Measurements from ENCODE around the gene SLC11A1. TPM values are rescaled to one million over a fixed set of nuclear protein-coding genes. Genes with fewer than 3 reads are reported as not detected.

Gene SLC11A1
- total and polyA plus RNA-seq, 2 of the 4 experiments (the other 2 are of a cell fraction) = under 0.01 to 0.07 TPM

DNA sequence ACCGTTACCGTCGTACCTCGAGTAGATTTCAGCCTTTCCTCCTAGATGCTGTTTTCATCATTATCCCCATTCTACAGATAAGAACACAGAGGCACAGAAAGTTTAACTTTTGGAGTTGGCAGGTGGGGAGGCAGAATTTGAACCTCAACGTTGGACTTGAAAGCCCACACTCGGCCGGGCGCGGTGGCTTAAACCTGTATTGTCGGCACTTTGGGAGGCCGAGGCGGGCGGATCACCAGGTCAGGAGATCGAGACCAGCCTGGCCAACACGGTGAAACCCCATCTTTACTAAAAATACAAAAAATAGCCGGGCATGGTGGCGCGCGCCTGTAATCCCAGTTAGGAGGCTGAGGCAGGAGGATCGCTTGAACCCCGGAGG is 13.9 kb upstream of the SLC11A1 start:
- peaks cover 5% of the 10 kb centered on the region for H3K4me1 ChIP-seq (ENCODE audit: control insufficient read depth, insufficient read depth, low read length)
- DNase-seq (no peak), ATAC-seq (ENCODE audit: low read depth) (no peak)
- H4K5ac ChIP-seq (ENCODE audit: low read depth, low read length) = peak overlapping the region; percentile 80
- H3K9ac ChIP-seq (ENCODE audit: low read depth, low read length) = no peak overlapping the region
- no peak overlapping the region; the same call in 1 of the 2 replicates for H3K4me3 ChIP-seq (ENCODE audit: insufficient read depth, low read depth, low read length)
- no peak overlapping the region for H2BK15ac ChIP-seq (ENCODE audit: low read depth, low read length)
- peak overlapping the region; percentile 72 to 88; a peak in 3 of 4 replicates for H4K8ac ChIP-seq (ENCODE audit: low read depth in 2 of 2, low read length in 2 of 2)
- ChIA-PET POLR2A (ENCODE audit: unreplicated experiment) (no interaction called here), CTCF (no interaction called here)
- intact Hi-C loops (cut with micrococcal nuclease) (no loop called here), in situ Hi-C loops (cut with MboI; ENCODE audit: low sequenced_read_pairs) (no loop called here), dilution Hi-C loops (cut with HindIII; ENCODE audit: low sequenced_read_pairs, unreplicated experiment) (no loop called here)
- no peak overlapping the region for H2BK5ac ChIP-seq (ENCODE audit: low read depth, low read length, poor library complexity, severe bottlenecking)
- H3K27me3 ChIP-seq (ENCODE audit: control insufficient read depth, insufficient read depth, low read length) = peaks cover 2% of the 10 kb centered on the region; the same call in 1 of the 2 replicates
- H3K4me2 ChIP-seq (ENCODE audit: low read depth, low read length) = peak overlapping the region; percentile 4; the same call in 1 of the 2 replicates
- peak overlapping the region; percentile 41 for H3K23ac ChIP-seq (ENCODE audit: low read depth, low read length)
- BruUV-seq (replicated peaks) = no TSS peak
- peak overlapping the region; percentile 44; the same call in 1 of the 2 replicates for H2AK5ac ChIP-seq (ENCODE audit: low read depth, low read length)
- H3K56ac ChIP-seq (ENCODE audit: extremely low read depth, insufficient read depth, low read length) = 0 out of 2 replicates have a peak overlapping the region, but pooled peaks have one; percentile 21
- peak overlapping the region; percentile 73 for H2AK9ac ChIP-seq (replicated peaks; ENCODE audit: low read depth, low read length, poor library complexity)
- no peaks in the 10 kb centered on the region for H3K79me1 ChIP-seq (ENCODE audit: low read depth in 1 of 2, low read length in 2 of 2)
- no peaks in the 10 kb centered on the region for H3K36me3 ChIP-seq (ENCODE audit: control insufficient read depth, insufficient read depth, low read length)
- H3K18ac ChIP-seq (ENCODE audit: low read depth, low read length) = no peak overlapping the region
- H3K27ac ChIP-seq (ENCODE audit: insufficient read depth, low read length) = no peak overlapping the region
- H2BK120ac ChIP-seq (ENCODE audit: low read depth, low read length) = no peak overlapping the region
- peak overlapping the region; percentile 93 for H2AFZ ChIP-seq (replicated peaks; ENCODE audit: low read length, poor library complexity)
- H2BK20ac ChIP-seq (ENCODE audit: low read depth, low read length) = no peak overlapping the region
- peak overlapping the region; percentile 70; the same call in 1 of the 2 replicates for H3K14ac ChIP-seq (replicated peaks; ENCODE audit: low read depth, low read length)
- no peaks in the 10 kb centered on the region for H4K20me1 ChIP-seq (ENCODE audit: insufficient read depth, low read length)
- no peak overlapping the region for H4K91ac ChIP-seq (ENCODE audit: insufficient read depth, low read depth, low read length)
- TF ChIP-seq FOS (IDR thresholded peaks at IDR 0.05; ENCODE audit: low read depth, low read length) (no peak), MXI1 (IDR thresholded peaks at IDR 0.05; ENCODE audit: borderline replicate concordance, low read depth, low read length) (no peak), NFE2L2 (IDR thresholded peaks at IDR 0.05; ENCODE audit: low read depth, low read length) (no peak), CEBPB (IDR thresholded peaks at IDR 0.05; ENCODE audit: low read depth, low read length) (no peak), MAFK (IDR thresholded peaks at IDR 0.05; ENCODE audit: low read depth, low read length) (no peak), SMC3 (IDR thresholded peaks at IDR 0.05; ENCODE audit: low read depth, low read length) (no peak), RCOR1 (IDR thresholded peaks at IDR 0.05; ENCODE audit: insufficient replicate concordance, low read length) (no peak), POLR2A (IDR thresholded peaks at IDR 0.05; ENCODE audit: low read depth, low read length) (no peak), CHD1 (IDR thresholded peaks at IDR 0.05; ENCODE audit: low read depth, low read length) (no peak), MAZ (IDR thresholded peaks at IDR 0.05; ENCODE audit: borderline replicate concordance, low read depth, low read length) (no peak), BHLHE40 (IDR thresholded peaks at IDR 0.05; ENCODE audit: low read depth, low read length) (no peak), RAD21 (IDR thresholded peaks at IDR 0.05; ENCODE audit: low read length) (no peak), RFX5 (IDR thresholded peaks at IDR 0.05; ENCODE audit: low read depth, low read length) (no peak)
- TF ChIP-seq, protein P1, sequence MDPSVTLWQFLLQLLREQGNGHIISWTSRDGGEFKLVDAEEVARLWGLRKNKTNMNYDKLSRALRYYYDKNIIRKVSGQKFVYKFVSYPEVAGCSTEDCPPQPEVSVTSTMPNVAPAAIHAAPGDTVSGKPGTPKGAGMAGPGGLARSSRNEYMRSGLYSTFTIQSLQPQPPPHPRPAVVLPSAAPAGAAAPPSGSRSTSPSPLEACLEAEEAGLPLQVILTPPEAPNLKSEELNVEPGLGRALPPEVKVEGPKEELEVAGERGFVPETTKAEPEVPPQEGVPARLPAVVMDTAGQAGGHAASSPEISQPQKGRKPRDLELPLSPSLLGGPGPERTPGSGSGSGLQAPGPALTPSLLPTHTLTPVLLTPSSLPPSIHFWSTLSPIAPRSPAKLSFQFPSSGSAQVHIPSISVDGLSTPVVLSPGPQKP (IDR thresholded peaks at IDR 0.05; ENCODE audit: borderline replicate concordance, low read depth, low read length) = no peak
- TF ChIP-seq, protein P2, sequence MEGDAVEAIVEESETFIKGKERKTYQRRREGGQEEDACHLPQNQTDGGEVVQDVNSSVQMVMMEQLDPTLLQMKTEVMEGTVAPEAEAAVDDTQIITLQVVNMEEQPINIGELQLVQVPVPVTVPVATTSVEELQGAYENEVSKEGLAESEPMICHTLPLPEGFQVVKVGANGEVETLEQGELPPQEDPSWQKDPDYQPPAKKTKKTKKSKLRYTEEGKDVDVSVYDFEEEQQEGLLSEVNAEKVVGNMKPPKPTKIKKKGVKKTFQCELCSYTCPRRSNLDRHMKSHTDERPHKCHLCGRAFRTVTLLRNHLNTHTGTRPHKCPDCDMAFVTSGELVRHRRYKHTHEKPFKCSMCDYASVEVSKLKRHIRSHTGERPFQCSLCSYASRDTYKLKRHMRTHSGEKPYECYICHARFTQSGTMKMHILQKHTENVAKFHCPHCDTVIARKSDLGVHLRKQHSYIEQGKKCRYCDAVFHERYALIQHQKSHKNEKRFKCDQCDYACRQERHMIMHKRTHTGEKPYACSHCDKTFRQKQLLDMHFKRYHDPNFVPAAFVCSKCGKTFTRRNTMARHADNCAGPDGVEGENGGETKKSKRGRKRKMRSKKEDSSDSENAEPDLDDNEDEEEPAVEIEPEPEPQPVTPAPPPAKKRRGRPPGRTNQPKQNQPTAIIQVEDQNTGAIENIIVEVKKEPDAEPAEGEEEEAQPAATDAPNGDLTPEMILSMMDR (conservative IDR thresholded peaks at IDR 0.05; ENCODE audit: low read depth, low read length) = no peak
- TF ChIP-seq, protein P3, sequence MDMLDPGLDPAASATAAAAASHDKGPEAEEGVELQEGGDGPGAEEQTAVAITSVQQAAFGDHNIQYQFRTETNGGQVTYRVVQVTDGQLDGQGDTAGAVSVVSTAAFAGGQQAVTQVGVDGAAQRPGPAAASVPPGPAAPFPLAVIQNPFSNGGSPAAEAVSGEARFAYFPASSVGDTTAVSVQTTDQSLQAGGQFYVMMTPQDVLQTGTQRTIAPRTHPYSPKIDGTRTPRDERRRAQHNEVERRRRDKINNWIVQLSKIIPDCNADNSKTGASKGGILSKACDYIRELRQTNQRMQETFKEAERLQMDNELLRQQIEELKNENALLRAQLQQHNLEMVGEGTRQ (IDR thresholded peaks at IDR 0.05; ENCODE audit: low read depth, low read length) = no peak
- WGBS, 2 experiments (ENCODE audit: extremely low coverage in 2 of 2, insufficient read length in 1 of 2) = no CpG with 5 or more reads among the region's 21 CpGs
- H3K9me3 ChIP-seq (ENCODE audit: control insufficient read depth, insufficient read depth, low read length) = peaks cover 7% of the 10 kb centered on the region
- no peaks in the 10 kb centered on the region for H3K9me1 ChIP-seq (ENCODE audit: insufficient read depth, low read length)
- H3K4ac ChIP-seq (ENCODE audit: low read depth, low read length) = peak overlapping the region; percentile 70; the same call in 1 of the 2 replicates
